ENCODE measurements around the gene GPR137C.

GRCh38 chr14:52563120-52563519, 10.5 kb downstream of the GPR137C start:
- TF ChIP-seq CTCF (IDR thresholded peaks at IDR 0.05) (no peak), POLR2A (IDR thresholded peaks at IDR 0.05) (no peak)
